GM18502 (cell line): ENCODE results near the gene FHOD3.
"Not testable (repeated sequence)": the region's sequence is repeated elsewhere in the genome, so short reads cannot be mapped to it uniquely, and the experiment has no call there.

Experiments
- ATAC-seq: cut with Tn5 transposase; IDR thresholded peaks from one replicate; pipeline ENCODE4 v1.9.1; 2021; ENCODE audit warnings: mild to moderate bottlenecking; ENCODE audit not compliant: unreplicated experiment, poor library complexity

The FHOD3 gene

DNA sequence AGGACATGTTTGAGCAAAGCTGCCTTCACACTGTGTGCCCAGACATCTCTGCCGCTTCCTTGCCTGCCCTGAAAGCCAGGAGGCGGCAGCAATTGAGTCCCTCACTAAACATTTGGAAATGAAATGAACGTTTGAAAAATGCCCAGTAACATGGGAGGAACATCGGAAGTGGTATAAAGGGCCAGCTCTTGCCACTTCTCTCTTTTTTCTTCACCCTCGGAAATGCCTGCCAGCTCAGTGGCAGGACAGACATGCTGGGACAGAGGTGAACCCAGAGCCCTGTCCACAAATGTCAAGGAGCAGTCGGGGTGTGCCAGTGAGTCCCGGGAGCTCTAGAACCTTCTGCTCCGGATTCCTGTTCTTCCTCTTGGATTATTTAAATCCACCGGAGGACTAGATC is 485.2 kb downstream of the FHOD3 start:
- no peak for ATAC-seq

DNA sequence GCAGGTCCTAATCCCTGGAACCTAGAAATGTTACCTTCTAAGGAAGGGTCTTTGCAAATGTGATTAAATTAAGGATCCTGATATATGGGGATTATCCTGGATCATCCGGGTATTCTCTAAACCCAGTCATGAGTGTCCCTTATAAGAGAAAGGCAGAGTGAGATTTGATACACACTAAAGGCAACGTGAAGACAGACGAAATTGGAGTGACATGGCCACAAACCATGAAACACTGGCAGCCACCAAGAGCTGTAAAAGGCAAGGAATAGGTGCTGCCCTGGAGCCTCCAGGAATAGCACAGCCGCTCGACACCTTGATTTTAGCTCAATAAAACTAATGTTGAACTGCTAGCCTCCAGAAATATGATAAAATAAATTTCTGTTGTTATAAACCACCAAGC is 486.3 kb downstream of the FHOD3 start:
- ATAC-seq = no peak

DNA sequence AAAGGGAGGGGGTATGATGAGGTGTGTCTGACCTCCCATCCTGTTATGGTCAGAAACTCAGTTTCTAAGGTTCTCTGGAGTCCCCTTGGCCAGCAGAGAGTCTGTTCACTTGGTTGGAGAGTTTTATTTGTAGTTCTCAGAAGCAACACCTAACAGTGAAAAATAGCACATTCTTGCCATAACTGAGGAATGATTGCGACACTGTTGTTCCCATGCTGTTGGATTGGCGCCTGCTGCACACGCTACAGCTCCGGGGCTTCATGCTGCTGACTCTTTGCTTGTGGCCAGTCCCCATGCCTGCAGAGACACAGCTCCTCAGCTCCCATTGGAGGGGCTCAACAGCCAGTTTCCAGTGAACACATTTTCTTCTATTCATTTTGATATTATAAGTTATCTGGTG is 489.2 kb downstream of the FHOD3 start:
- ATAC-seq = no peak

DNA sequence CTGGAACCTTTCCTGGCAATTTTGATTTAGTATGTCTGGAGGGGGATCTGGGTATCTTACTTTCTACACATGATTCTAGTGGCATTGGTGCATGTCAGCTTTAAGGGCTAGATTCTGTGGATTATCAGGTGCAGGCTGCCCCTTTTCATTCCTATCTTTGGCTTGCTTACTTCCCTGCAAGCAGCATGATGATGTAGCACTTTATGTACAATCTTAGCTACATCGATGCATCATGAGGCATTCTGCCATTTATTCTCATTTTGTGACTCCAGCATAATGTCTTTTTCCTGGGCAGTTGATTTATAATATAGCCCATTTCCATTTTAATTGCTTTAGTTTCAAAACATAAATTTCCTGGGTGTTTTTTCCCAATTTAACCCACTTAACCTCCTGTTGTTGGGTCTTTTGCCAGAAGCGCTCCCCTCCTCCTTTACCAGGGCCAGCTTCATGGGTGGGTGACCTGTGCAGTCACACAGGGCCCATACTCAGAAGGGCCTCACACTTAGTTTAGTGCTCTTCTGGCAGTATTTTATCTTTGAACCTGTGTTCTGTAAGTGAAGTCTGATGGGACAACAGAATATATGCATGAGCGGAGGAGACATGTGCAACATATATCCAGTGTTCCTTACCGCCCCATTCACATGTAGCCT is 495.2 kb downstream of the FHOD3 start:
- ATAC-seq = no peak

DNA sequence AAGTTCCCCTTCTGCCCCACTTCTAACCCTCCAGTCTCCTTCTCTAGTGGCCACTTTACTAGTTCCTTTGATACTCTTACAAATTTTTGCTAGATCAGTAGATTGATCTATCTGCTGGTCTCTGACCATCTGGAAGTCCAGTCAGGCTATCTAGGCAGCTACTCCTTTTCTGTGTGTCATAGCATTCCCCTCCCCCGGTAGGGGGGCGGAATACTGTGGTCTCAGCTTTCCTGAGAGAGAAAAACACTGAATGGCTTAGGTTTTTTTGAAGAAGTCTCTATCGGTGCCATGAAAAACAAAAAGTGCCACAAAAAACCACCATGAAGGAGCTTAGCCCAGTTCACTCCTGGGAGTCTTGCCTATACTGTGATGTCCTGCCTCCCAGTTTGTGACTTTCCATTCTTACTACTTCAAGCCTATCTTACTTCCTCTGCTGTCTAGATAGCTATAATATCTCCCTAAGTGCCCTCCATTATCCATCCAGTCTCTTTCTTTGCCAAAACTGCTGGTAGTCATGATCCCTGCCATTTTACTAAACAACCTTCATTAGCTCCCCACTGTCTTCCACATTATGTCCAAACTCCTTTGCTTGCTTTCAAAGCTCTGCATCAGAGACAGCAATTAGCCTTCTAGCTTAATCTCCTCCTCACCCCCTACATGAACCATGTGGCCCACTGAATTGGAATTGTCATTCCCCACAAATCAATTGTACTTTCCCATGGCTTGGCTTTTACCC is 501.4 kb downstream of the FHOD3 start:
- ATAC-seq = no peak

DNA sequence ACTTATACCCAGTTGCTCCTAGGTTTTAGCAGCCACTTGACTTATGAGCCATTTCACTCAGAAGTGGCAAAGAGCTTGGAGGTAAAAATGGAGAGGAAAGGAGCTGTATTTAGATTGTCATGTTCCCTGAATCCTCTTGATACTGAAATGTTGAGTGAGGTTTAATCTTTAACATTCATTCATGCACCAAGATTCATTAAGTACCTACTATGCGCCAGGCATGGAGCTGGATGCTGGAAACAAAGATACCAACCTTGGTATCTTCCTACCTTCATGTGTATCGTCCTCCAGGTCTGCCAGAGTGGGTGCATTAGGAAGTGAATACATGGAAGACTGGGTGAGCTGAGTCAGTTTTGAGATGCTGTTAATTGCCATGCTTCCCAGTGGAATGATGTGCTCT is 507.6 kb downstream of the FHOD3 start:
- no peak for ATAC-seq

DNA sequence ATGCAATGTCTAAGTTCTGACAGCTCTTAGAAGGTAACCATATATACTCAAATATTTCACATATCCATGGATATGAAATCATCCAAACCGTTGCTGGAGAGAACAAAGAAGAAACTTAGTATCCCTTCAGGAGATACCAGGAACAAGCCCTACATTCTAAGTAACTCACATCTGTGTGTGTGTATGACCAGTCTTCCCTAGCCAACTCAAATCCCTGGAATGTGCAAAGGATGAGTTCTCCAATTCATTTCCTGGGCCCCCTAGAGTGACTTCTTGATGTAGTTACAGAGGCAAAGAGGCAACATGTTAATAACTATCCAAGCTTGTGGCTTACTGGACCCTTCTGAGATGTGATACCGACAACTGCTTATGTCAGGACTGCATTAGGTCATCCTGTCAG is 511.2 kb downstream of the FHOD3 start:
- no peak for ATAC-seq

DNA sequence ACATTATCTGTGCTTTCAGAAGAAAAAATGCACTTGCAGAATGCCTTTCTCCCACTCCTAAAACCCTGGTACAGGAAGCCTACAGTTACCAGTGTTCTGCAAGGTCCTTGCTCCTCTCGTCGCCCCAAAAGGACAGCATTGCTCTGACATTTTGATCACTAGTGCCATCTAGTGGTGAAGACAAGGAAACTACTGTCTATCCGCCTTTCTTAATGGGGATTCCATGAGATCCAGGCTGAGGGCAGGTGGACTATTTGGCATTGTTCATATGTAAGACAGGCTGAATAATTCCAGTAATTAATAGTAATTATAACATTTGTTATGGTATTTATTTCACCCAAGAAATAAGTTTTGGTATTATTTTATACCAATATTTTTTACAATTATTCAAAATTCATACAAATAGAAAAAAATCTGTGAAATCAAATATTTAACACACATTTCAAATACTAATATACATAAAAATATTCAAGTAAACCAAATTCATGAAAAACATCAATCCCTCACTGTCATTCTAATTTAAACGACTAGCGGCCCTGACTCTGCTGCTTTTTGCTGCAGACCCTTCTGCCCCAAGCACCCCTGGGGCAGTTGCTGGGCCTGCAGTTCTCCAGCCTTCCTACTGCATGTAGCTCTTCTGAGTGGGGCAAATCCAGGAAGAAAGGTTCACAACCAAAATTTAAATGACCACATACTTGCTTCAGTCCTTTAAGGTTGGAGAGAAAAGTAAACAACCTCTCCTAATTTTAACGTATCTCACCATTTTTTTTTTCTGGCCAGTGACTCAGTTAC is 512.3 kb downstream of the FHOD3 start:
- peak; percentile 98 for ATAC-seq

DNA sequence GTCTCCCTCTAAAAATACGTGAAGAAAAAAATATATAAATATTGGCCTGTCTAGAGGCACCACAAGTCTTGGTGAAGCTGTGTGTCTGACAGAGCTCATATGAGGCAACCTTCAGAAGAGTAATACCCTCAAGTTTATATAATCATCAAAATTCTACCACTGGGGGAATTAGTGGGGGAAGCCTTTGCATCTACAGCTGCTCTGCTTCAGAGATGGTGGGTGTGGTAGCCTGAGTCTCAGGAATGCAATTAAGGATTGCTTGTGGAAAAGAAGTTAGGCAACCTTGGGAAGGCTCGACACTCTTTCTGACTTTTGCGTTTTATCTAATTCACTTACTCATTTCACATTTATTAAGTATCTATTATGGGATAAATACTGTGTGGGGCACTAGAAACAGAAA is 513.9 kb downstream of the FHOD3 start:
- no peak for ATAC-seq

DNA sequence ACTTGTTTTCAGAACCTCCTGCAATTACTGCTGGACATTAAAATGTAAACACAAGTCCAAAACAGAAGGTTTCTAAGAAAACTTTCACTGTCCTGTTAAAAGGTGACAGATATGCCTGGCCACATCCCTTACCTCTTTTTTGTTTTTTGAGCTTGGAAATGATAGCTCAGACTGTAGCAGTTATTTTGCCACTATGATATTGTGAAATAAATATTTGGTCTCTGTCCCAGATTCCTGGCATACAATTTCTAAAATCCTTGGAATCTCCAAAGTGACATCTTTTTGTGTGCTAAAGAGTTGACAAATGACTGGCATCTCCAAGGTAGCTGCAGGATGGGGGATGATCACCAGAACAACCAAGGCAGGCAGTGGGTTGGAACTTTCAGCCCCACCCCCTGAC is 514.4 kb downstream of the FHOD3 start:
- no peak for ATAC-seq

DNA sequence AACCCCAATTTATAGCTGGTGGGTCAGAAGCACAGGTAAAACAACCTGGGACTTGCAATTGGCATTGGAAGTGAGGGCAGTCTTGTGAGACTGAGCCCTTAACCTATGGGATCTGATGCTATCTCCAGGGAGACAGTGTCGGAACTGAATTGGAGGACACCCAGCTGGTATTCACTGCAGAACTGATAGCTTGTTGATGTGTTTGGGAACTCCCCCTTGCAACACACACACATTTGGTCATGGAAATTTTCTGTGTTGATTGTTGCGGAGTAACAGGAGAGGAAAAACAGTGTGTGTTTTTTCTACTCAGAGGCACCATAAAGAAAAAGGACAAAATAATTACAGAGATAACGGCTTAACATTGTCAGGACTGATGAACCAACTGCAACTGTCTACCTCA is 515.2 kb downstream of the FHOD3 start:
- no peak for ATAC-seq

DNA sequence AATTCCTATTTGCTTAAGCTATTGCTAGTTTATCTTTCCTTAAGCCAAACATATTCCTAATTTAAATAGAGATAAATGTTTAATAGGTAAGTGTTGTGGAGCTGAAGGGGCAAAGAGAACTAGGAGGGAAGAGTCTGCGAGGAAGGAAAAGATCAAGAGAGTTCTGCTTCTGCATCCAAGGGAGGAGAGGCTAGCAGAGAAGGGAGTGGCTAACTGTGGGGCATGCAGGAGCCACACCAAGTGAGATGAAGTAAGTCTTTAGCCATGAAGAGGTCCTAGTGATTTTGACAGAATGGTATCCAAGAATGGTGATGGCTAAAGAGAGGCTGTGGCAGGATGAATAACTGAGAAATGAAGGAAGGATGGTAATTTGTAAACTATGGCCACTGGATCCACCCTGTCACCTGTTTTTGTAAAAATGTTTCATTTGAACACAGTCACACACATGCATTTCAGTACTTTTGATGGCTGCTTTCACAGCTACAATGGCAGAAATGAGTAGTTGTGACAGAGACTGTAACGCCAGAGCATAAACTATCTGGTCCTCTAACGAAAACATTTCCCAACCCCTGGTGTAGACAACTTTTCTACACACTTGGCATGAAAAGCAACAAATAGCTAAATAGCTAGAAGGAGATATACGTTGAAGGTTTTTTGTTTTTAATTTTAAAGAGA is 515.7 kb downstream of the FHOD3 start:
- no peak for ATAC-seq

DNA sequence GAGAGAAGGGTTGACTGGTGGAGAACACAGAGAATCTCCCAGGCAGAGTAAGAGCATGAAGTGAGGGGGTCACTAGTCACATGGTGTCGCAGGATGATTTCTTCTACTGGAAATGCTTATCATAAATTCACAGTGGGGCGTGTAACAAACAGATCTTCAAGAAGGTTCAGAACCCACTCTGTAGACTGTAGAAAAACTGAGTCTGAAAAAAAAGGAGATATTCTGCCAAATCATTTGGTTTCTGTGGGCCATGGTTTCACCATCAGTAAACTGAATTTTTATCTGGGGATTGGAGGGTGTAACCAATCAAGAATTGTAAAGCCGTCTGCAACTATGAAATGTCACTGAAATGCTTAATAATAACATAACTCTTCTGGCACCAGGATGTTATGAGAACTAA is 516.3 kb downstream of the FHOD3 start:
- no peak for ATAC-seq

DNA sequence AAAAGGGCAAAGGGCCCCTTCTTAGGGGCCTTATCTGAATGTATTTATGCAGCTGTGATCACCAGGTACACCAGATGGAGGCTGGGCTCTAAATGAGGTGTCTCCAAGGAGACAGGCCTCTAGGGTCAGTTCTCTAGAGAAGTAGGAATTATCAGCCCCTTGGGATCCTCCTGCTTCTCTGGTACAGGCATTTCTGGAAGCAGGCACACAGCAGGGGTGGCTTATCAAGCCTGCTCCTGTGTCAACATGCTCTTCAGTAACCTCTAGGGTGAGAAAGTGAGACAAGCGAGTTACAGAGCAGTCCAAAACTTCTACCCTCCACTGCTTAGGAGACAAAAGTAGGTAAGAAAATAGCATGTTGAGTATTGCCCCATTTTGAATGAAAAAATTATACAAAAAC is 517.5 kb downstream of the FHOD3 start:
- ATAC-seq = no peak

DNA sequence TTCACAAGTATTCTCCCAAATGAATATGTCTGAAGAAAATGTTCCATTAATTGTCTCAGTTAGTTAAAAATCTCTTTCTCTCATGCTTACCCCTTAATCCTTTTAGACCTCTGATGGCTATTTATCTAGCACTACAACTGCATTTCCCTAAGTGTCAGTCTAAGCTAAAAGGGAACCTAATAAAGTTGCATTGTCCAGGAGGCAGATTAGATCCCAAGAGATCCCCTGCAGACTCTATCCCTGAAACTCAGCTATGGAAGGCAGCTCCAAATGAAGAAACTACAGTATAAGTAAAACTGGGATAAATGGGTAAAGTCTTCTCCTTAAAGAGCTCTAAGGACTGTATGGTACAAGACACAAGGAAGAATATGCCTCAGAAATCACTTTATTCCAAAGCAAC is 518.6 kb downstream of the FHOD3 start:
- ATAC-seq = not testable (repeated sequence)

DNA sequence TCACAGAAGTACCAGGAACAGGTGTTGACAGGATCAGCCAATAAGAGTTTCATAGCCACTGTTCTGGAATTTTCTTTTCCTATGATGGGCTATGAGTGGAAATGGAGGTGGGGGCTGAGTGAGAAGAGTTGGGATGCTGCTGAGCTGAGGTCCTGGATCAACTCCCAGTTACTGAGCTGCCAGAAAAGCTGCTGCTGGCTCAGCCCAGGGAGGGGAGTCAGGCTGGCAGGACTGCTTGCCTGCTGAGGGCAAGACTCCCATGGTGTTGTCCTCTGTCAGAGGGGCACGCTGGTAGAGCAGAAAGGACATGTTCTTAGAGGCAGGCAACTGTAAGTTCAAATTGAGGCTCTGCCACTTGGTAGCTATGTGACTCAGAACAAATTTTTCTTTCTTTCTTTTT is 519.5 kb downstream of the FHOD3 start:
- no peak for ATAC-seq

DNA sequence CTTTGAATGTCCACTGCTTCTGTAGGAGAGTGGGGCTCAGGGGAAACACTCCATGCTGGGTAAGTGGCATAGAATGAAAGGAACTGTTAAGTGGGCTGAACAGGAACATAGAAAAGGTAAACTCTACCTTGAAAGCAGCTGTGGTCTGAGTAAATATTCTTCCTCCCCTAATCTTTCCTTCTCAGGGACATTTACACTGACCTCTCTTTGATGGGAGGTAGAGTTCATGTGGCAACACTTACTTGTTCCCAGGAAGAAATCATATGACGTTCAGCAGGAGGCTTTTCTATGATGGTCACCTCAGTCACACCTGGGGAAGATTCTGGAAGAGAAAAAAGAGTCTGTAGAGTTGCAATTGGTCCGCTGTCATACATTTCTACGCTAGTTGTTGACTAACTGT is 521.1 kb downstream of the FHOD3 start:
- no peak for ATAC-seq

DNA sequence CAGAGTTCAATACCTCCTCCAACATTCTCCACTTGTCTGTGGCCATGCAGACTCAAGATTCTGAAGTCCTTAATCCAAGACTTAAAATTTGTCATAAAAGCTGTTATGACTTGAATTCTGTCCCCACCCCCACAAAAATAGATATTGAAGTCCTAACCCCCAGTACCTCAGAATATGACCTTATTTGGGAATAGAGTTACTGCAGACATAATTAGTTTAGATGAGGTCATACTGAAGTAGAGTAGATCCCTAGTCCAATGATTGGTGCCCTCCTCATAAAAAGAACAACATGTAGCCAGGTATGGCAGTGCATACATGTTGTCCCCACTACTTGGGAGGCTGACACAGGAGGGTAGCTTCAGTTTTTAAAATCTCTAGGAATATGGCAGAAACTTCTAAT is 522.1 kb downstream of the FHOD3 start:
- no peak for ATAC-seq

DNA sequence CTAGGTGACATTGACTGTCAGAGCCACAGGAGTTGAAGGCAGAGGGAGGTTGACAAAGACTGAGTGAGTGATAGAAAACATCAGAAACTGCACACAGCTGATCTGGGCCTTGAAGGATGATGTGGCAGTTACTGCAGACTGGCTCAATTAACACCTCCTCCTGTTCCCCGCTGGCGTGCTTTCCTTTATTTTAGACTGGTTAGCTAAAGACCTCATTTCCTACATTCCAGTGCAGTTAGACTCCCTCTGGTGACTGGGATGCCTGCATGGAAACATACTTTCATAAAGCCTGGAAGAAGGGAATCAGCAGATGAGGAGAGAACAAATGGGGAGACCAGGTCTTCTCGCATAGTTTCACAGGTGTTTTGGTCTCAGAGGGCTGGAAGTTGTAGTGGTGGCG is 524.2 kb downstream of the FHOD3 start:
- no peak for ATAC-seq

DNA sequence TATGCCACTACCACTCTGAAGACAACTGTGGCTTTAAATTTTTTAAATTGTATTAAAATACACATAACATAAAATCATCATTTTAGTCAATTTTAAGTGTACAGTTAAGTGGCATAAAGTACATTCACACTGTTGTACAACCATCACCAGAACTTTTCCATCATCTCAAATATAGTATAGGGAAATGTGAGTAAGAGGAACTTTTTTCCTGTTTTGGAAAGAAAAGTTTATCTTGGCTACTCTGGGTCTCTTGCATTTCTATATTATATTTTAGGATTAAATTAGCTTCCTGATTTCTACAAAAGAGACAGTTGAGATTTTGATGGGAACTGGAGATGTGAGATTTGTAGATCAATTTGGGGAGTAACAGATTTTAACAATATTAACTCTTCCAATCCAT is 528.0 kb downstream of the FHOD3 start:
- ATAC-seq = no peak

DNA sequence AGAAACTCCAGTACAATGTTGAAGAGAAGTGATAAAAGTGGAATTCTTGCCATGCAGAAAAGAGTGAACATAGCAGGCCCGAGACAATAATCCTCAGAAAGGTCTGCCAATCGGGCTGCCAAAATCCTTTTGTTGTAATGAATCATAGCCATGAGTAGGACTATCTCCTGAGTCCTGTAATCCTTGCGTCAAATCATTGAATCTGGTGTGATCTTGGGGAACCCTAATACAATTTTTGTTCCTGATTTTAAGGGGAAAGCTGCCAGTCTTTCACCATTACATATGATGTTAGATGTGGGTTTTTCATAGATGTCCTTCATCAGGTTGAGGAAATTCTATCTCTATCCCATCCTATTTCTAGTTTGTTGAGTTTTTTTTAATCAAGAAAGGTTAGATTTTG is 529.0 kb downstream of the FHOD3 start:
- no peak for ATAC-seq
